Fibroblast of lung (primary cell): ENCODE measurements around the gene IL22RA2. TPM values are rescaled to one million over a fixed set of nuclear protein-coding genes. Genes with fewer than 3 reads are reported as not detected.
A peak's percentile ranks its signal among the peaks of the same experiment; 100 is the strongest.

Source experiments
- DNase-seq, 2 donors: peaks; one replicate each; pipeline versions ENCODE4 v3.0.0 to v3.0.0-alpha.2; 2010; ENCODE audit warnings: low read depth in 2 of 2
- H2AFZ ChIP-seq: 2 replicates; pipeline ENCODE4 v1.5.1; 2012; ENCODE audit warnings: low read length, control low read depth, inconsistent platforms
- H3K27ac ChIP-seq: 2 replicates; pipeline ENCODE4 v1.5.1; 2011; ENCODE audit warnings: low read length, control low read depth; ENCODE audit not compliant: insufficient read depth
- H3K27me3 ChIP-seq: 2 replicates; pipeline ENCODE4 v1.5.1; 2011; ENCODE audit warnings: mild to moderate bottlenecking, low read length; ENCODE audit not compliant: control insufficient read depth, insufficient read depth
- H3K36me3 ChIP-seq: 2 replicates; pipeline ENCODE4 v1.5.1; 2011; ENCODE audit warnings: low read length; ENCODE audit not compliant: control insufficient read depth, insufficient read depth
- H3K4me1 ChIP-seq: 2 replicates; pipeline ENCODE4 v1.5.1; 2011; ENCODE audit warnings: low read length; ENCODE audit not compliant: control insufficient read depth, insufficient read depth; ENCODE audit errors: extremely low read depth
- H3K4me2 ChIP-seq: 2 replicates; pipeline ENCODE4 v1.5.1; 2011; ENCODE audit warnings: low read length, control low read depth; ENCODE audit not compliant: insufficient read depth; ENCODE audit errors: extremely low read depth
- H3K4me3 ChIP-seq, 4 experiments: fragments of 200-600 bp in 1 of 4; sonication (generic) in 1 of 4; replicated peaks in 1 of 4; 2 replicates each; pipeline ENCODE4 v1.5.1; 2011 to 2016; ENCODE audit warnings: low read length in 4 of 4, low read depth in 3 of 4, mild to moderate bottlenecking in 3 of 4, control low read depth in 2 of 4, inconsistent platforms in 1 of 4, mixed read lengths in 1 of 4; ENCODE audit not compliant: insufficient read depth in 1 of 4; ENCODE audit errors: control extremely low read depth in 1 of 4
- H3K79me2 ChIP-seq: 2 replicates; pipeline ENCODE4 v1.5.1; 2012; ENCODE audit warnings: mild to moderate bottlenecking, low read length, inconsistent platforms; ENCODE audit not compliant: control insufficient read depth, insufficient read depth
- H3K9ac ChIP-seq: 2 replicates; pipeline ENCODE4 v1.5.1; 2011; ENCODE audit warnings: mild to moderate bottlenecking, low read length, control low read depth; ENCODE audit not compliant: insufficient read depth
- H3K9me3 ChIP-seq: 2 replicates; pipeline ENCODE4 v1.5.1; 2012; ENCODE audit warnings: low read depth, low read length; ENCODE audit not compliant: control insufficient read depth, insufficient read depth
- H4K20me1 ChIP-seq: 2 replicates; pipeline ENCODE4 v1.5.1; 2011; ENCODE audit warnings: low read length; ENCODE audit not compliant: control insufficient read depth, insufficient read depth; ENCODE audit errors: extremely low read depth
- EZH2 ChIP-seq: IDR thresholded peaks from 2 replicates; pipeline ENCODE4 v1.5.1; 2012; ENCODE audit warnings: low read length, control low read depth, mild to moderate bottlenecking; ENCODE audit errors: missing control alignments
- polyA plus RNA-seq, 2 donors: library from polyadenylated mRNA; depleted of rRNA in 1 of 2; stranded (reverse) in 1 of 2; unstranded in 1 of 2; fragments of >200 nt; gene quantifications; 2 replicates each; pipeline ENCODE4 v1.2.1, GENCODE V29; 2011 to 2012; ENCODE audit warnings: missing spikeins in 1 of 2
- total RNA-seq: library from RNA; depleted of rRNA; stranded (reverse); fragments of >200 nt; gene quantifications from 2 replicates; pipeline ENCODE4 v1.2.1, GENCODE V29; 2014
- TF ChIP-seq, protein P1 (sequence below), 2 donors: IDR thresholded peaks in 1 of 2; conservative IDR thresholded peaks in 1 of 2; 1 replicate in 1 of 2; 2 replicates in 1 of 2; pipeline ENCODE4 v1.5.1; 2011 to 2012; ENCODE audit warnings: low read length in 2 of 2, control low read depth in 1 of 2, inconsistent platforms in 1 of 2, low read depth in 1 of 2, mild to moderate bottlenecking in 1 of 2

IL22RA2 gene
- total and polyA plus RNA-seq, 2 donors (not counting 1 experiment from before 2014, with no cell fraction given) = not detected

DNA sequence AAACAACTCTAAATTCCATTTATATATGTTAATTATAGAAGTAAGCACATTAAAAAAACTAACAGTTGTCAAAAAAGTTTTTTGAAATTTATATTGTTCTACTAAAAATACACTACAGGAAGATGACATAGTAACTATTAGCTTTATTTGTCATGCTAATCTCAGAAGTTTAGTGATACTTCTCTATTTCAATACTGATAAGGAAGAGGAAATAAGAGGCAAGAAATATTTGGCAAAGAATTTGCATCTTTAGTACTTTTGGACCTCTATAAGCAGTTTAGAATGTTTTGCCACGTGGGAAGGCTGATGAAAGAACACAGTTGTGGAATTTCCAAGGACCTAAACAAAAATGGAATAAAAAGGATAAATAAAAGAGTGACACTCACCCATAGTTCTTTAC, 33.1 kb upstream of the IL22RA2 start:
- DNase-seq = no peak
- Histone ChIP-seq H3K4me3 (no peak overlapping the region), H3K79me2 (peaks cover 14% of the 10 kb centered on the region), H3K4me1 (no peaks in the 10 kb centered on the region), H3K27ac (no peak overlapping the region), H3K4me2 (no peak overlapping the region), H3K9me3 (no peaks in the 10 kb centered on the region), H3K9ac (no peak overlapping the region), H2AFZ (no peak overlapping the region), H3K36me3 (no peaks in the 10 kb centered on the region), H4K20me1 (no peaks in the 10 kb centered on the region), H3K27me3 (no peaks in the 10 kb centered on the region)
- no peak for TF ChIP-seq EZH2
- TF ChIP-seq, protein P1, sequence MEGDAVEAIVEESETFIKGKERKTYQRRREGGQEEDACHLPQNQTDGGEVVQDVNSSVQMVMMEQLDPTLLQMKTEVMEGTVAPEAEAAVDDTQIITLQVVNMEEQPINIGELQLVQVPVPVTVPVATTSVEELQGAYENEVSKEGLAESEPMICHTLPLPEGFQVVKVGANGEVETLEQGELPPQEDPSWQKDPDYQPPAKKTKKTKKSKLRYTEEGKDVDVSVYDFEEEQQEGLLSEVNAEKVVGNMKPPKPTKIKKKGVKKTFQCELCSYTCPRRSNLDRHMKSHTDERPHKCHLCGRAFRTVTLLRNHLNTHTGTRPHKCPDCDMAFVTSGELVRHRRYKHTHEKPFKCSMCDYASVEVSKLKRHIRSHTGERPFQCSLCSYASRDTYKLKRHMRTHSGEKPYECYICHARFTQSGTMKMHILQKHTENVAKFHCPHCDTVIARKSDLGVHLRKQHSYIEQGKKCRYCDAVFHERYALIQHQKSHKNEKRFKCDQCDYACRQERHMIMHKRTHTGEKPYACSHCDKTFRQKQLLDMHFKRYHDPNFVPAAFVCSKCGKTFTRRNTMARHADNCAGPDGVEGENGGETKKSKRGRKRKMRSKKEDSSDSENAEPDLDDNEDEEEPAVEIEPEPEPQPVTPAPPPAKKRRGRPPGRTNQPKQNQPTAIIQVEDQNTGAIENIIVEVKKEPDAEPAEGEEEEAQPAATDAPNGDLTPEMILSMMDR (conservative IDR thresholded peaks at IDR 0.05 in 1 of 2, IDR thresholded peaks at IDR 0.05 in 1 of 2; ENCODE audit: low read depth in 1 of 2, low read length in 2 of 2) = no peak

DNA sequence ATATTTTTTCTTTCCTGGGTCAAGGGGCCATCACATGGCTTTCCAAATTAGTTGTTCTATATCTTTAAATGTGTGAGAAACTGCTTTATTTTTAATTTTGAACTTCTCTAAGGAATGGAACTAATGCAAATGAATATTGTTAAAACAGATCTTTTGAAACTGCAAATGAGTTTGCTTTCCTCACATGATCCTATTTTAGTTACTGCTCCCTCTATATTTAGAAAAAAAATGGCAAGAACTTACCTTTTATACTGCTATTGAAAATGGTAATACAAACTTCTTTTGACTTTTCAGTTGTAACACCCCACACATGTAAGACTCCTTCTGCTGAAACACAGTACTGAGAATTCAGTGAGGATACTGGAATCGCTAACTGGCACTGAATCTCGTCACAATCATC, 29.8 kb upstream of the IL22RA2 start:
- no peak overlapping the region for H2AFZ ChIP-seq
- H3K4me2 ChIP-seq = no peak overlapping the region
- no peak overlapping the region for H3K27ac ChIP-seq
- H3K4me3 ChIP-seq = no peak overlapping the region
- H3K9me3 ChIP-seq = no peaks in the 10 kb centered on the region
- H3K9ac ChIP-seq = no peak overlapping the region
- no peak for DNase-seq
- H3K36me3 ChIP-seq = peaks cover 3% of the 10 kb centered on the region
- H3K27me3 ChIP-seq = no peaks in the 10 kb centered on the region
- no peaks in the 10 kb centered on the region for H3K79me2 ChIP-seq
- H3K4me1 ChIP-seq = no peaks in the 10 kb centered on the region
- no peak for TF ChIP-seq EZH2
- TF ChIP-seq, protein P1 (conservative IDR thresholded peaks at IDR 0.05 in 1 of 2, IDR thresholded peaks at IDR 0.05 in 1 of 2; ENCODE audit: low read depth in 1 of 2, low read length in 2 of 2) = no peak
- no peaks in the 10 kb centered on the region for H4K20me1 ChIP-seq

DNA sequence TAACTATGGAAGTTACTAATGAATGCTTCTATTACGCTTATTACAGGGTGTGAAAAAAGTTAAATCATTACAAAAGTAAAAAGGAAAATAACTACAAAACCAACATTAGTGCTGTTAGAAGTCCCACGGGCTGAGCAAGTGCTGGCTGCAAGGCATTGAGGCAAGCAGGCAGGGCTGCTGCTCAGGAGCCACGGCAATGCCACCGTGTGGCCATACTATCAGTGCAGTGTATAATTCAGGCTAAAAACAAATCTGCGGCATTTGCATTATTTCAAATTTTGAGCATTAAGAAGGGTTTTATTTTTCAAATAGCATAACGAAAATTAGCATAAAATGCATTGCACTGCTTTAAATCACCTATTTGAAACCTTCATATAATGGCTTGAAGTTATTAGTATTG, 28.6 kb upstream of the IL22RA2 start:
- Histone ChIP-seq H3K27ac (no peak overlapping the region), H3K4me1 (no peaks in the 10 kb centered on the region), H3K27me3 (no peaks in the 10 kb centered on the region), H4K20me1 (no peaks in the 10 kb centered on the region), H3K79me2 (no peaks in the 10 kb centered on the region), H3K9me3 (no peaks in the 10 kb centered on the region), H3K36me3 (peaks cover 3% of the 10 kb centered on the region), H3K4me2 (no peak overlapping the region), H2AFZ (no peak overlapping the region), H3K4me3 (no peak overlapping the region), H3K9ac (no peak overlapping the region)
- no peak for DNase-seq
- TF ChIP-seq EZH2 = no peak
- TF ChIP-seq, protein P1 (conservative IDR thresholded peaks at IDR 0.05 in 1 of 2, IDR thresholded peaks at IDR 0.05 in 1 of 2; ENCODE audit: low read depth in 1 of 2, low read length in 2 of 2) = peak; percentile 27 to 44
